HL-60/S4 treated with phorbol 12-myristate 13-acetate at 8.2 ng/mL for 4 days and 3 days (cell line): ENCODE data around the gene RAD51B.

Source experiments
- in situ Hi-C: fragments of 300-500 bp; cut with MboI; formaldehyde crosslinking; loops from 2 replicates; pipeline ENCODE4 v1.15.0; 2022; ENCODE audit warnings: low sequenced_read_pairs

Gene RAD51B

DNA sequence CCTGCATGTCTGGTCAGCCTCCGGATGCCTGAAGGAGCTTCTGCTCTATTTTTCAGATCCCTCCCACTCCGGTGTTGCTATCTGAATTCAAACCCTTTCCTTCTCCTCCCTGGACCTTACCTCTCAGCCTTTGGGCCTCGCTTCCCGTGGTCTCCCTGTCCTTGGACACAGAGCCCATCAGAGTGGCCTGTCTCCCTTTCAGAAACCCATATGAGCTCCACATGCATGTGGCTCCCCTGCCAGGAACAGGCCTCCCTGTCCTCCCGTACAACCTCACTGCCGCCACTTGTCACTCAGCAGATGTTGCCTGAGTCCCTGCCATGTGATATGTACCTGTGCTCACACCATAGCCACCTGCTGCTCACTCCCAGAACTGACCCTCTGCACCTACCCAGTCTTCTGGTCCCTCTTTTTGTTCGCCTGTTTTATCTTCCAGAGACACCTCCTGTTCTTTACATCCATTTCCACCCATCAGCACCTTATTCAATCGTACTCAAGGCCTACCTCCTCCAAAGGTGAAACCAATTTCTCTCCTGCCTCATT is 790.7 kb downstream of the RAD51B start:
- in situ Hi-C loops, result no loop called here

DNA sequence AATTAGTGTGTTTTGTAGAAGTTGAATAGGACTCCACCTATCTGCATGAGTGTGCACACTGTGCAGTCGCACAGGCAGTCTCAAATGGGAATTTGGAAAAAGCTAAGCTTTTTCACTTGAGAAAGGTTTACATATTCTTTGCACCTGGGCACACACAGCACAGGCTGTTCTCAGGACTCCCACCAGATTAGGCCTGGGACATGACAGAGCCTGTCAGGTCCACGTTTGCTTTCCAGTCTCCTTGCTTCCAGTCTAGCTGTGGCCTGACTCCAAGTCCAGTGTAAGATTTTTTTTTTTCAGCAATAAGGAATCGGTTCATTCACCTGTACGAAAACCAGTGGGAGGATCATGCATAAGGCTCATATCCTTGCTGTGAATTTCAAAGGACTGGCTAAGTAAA is 792.0 kb downstream of the RAD51B start:
- in situ Hi-C loops, result no loop called here

GRCh38 chr14:68612049-68612448 is 792.5 kb downstream of the RAD51B start:
- in situ Hi-C loops, result no loop called here

GRCh38 chr14:68616221-68616902 is 796.8 kb downstream of the RAD51B start:
- in situ Hi-C loops, result no loop called here

GRCh38 chr14:68619790-68620574 is 800.4 kb downstream of the RAD51B start:
- in situ Hi-C loops, result no loop called here

DNA sequence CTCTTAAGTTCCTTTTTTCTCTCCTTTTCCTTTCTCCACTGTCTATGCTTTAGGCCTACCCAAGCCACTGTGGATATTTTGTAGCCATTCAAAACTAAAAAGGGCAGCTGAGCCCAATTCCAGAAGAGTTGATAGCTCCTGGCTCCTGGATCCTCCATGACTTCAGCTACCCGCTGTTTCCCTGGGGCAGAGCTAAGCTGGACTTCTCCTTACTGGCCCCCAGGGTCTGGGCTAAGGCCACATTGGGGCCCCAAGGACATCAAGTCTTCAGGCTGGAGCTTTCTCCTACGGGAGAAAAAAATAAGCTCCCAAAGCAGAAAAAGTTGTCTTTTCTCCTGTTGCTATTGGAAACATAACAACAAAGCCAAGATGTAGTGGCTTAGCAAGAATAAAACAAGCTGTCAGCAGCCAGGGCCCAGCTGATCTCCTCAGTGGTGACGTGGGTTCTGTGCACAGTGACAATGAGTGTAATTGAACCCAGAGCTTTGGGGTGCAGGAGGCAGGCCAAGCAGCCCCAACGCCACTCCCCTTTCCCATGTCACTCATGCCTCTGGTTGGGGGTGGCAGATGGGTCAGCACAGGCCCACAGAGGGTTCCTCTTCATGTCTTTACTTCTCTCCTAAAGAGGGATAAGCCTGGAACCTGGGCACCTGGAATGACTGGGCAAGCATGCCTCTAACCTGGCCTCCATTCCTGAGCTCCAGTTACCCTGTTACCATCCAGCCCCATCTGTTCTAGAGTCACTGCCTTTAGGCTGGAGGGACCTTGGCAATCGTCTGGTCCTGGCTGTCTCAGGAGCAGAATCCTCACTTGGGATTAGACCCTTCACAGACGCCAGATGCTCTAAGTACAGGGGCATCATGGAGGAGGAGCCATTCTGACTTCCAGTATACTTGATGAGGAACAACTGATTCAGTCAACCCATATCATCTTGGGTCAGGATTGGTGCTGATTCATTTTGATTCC is 802.1 kb downstream of the RAD51B start:
- in situ Hi-C loops, result no loop called here

DNA sequence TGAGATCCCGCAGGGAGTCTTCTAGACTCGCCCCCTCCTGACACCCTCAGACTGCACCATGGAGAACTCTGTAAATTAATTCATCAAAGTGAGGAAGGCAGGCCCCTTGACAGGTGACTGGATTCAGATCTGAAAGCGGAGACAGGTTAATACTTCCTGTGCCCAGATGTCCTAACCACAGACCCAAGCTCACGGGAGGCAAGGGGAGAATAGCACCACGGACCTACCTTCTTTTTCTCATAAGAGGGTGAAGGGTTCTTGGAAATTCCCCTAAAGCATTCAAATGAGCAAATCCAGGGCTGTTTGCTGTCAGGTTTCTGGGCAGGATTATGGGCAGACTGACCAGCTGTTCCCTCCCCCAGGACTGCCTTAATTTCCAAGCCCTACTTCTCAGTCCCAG is 803.3 kb downstream of the RAD51B start:
- in situ Hi-C loops, result no loop called here

DNA sequence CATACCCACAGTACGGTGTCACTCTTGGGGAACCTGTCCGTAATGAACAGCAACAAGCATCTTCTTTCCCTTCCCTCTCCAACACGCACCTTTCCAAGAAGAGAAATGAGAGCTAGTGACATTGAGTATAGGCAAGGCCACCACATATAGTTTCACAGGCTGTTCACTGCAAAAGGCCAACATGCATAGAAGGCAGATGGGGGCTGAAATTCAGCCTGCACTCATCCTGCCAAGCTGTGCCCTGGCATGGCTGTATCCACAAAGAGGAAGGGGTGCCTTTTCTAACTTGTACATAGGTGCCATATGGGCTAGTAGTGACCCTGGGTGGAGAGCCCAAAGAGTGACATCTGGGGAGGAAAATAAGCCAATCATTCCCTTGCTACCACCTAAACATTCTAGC is 803.7 kb downstream of the RAD51B start:
- in situ Hi-C loops, result no loop called here

GRCh38 chr14:68623826-68624225 is 804.2 kb downstream of the RAD51B start:
- in situ Hi-C loops, result no loop called here

- in situ Hi-C loops, result no loop called here
These were observed 805.1 kb downstream of the RAD51B start for GRCh38 chr14:68624541-68625220.

DNA sequence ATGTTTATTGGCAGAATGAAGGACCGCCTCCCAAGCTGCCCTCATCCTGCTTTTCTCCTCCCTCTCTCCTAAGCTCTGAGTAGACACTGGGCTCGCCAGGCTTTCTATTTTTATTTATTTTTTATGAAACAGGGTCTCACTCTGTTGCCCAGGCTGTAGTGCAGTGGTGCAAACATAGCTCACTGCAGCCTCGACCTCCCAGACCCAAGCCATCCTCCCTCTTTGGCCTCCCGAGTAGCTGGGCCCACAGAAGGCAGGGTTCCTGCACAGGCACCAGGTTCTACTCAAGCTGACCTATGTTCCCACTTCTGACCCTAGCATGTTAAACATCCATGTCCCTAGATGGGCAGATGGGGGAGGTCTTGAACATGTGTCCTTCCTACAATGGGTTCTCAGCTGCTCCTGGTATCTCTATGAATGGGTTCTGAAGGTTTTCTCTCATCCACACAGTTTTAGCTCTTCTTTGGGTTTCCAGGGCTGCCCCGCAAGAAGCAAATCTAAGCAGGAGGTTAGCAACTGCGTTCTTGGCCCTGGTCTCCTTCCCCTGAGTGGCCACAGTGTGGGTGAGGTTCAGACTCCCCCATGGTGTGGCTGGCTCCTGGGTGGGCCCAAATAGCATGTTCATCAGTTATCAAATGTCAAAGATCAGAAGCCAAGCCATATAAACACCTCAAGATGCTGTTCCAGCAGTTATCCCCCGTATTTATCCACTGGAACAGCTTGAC is 805.9 kb downstream of the RAD51B start:
- in situ Hi-C loops, result no loop called here

DNA sequence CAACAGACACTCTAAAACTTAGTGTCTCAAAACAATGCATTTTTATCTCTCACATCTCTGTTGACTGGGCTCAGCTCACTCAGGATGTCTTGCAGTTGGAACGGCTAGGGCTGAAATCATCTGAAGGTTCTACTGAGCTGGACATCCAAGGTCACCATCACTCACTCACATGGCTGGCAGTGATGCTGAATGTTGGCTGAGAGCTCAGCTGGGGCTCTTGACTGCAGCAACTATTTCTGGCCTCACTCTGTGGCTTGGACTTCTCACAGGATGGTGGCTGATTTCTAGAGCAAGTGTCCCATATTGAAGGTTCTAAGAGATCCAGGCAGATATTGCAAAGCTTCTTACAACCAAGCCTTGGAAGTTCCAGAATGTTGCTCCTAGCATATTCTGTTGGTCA is 806.8 kb downstream of the RAD51B start:
- in situ Hi-C loops, result no loop called here

- in situ Hi-C loops, result no loop called here
These were observed 807.7 kb downstream of the RAD51B start for GRCh38 chr14:68627050-68627867.

- in situ Hi-C loops, result no loop called here
These were observed 808.5 kb downstream of the RAD51B start for GRCh38 chr14:68627868-68628604.

DNA sequence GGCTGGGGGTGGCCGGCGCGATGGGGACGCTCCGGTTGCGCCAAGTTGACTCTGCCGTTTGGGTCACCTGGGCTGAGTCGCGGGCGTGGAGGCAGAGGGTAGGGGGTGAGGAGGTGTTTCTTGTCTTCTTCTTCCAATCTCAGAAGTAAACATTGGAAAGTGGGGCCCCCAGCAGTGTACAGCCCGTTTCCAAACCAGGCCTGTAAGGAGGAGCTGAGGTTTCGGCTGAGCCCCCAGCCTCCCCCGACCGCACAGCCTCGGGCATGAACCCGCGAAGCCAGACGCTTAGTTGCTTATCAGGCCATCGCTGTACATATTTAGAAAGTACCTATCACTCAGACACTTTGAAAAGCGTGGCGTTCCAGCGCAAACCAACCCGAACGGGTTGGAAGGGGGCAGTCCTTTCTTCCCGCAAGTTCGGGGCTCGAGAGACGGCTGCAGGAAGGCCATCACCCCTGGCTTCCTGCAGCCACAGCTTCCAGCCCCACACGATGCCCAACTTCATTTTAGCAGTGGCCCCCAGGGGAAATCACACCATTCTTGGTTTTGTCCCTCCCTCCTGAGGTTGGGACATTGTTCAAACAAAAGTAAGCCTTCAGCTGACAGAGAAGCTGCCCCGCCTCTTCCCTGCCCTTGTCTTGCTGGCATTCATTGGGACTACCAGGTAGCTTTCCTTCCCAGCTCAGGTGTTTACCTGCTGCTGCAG is 809.2 kb downstream of the RAD51B start:
- in situ Hi-C loops, result no loop called here

DNA sequence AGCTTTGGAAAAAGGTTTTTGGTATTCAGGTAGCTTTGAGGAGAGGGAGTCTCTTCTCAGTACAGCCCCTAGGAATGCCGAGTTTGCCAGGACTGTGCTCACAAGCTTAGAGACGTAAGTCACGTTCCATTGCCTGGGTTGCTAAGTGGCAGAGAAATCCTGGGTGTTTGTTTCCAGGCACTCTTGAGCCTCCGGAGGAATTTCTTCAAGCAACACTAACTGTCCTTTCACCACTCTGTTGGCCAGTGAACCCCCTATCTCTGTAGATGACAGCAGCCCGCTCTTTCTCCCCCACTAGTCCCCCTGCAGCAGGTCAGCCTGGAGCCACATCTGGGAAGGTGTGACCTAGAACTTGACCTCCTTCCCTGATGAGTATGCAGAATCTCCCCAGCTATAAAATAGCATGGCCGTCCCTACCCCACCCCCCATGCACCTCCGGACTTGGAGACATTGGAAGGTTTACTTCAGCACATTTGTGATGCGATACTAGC is 810.5 kb downstream of the RAD51B start:
- in situ Hi-C loops, result no loop called here

DNA sequence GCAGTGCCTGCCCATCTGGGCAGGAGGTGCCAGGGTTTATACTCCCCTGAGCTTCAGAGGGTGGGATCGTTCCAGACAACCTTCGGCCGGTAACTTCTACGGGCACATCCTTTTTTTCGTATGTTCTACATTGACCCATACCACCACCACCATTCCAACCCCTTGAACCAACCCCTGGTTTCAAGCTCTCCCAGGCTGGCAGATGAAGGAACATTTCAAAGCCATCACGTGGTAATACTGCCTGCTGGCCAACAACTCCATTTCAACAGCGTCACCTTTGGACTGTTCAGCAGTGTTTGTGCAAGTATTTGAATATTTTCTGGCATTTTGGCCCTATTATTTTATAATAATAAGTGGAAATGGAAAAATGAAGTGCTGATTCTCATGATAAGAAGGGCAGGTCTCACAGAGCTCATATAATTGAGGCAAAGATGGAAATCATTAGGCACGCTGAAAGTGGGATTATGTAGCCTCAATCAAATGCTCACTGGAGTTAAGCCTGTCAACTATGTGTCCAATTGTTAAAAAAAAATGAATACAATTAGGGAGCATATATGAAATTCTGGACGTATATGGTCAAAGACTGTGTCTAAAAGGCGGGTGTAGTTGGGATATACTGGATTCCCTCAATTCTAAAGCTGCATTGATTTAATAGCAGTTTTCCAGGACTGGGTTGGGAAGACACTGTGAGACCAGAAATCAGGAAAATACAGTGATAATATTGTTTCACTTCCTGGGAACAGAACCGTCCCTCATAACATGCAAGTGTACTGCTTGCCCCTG is 811.2 kb downstream of the RAD51B start:
- in situ Hi-C loops, result no loop called here
